ENCODE measurements around the gene TARM1.

TARM1 gene

GRCh38 chr19:54074851-54075250, 6.3 kb downstream of the TARM1 start:
- H2BK5ac ChIP-seq (ENCODE audit: low read depth, low read length, poor library complexity, severe bottlenecking), result no peak overlapping the region
- no peak overlapping the region for H2AK5ac ChIP-seq (ENCODE audit: low read length, severe bottlenecking)
- no peak overlapping the region for H3K4ac ChIP-seq (ENCODE audit: low read depth in 1 of 2, low read length in 2 of 2)
- no peak overlapping the region for H4K91ac ChIP-seq (ENCODE audit: low read length)
- H3K27me3 ChIP-seq (ENCODE audit: control insufficient read depth in 1 of 2, insufficient read depth in 1 of 2, low read length in 2 of 2), result no peaks in the 10 kb centered on the region
- no peak overlapping the region for H3K14ac ChIP-seq (ENCODE audit: low read length in 2 of 2)
- H3K4me2 ChIP-seq (ENCODE audit: low read length, poor library complexity, severe bottlenecking), result no peak overlapping the region
- no peak overlapping the region for H2BK12ac ChIP-seq (ENCODE audit: low read length in 2 of 2)
- no peak overlapping the region for H2AFZ ChIP-seq (ENCODE audit: low read depth, low read length)
- H2BK15ac ChIP-seq (ENCODE audit: low read depth, poor library complexity, severe bottlenecking), result no peak overlapping the region
- WGBS, result 91% methylated on average over 8 of the region's 9 CpGs
- no peak overlapping the region for H3K27ac ChIP-seq (ENCODE audit: low read length, poor library complexity, severe bottlenecking)
- no peaks in the 10 kb centered on the region for H3K9me3 ChIP-seq (ENCODE audit: control insufficient read depth, low read length)
- H3K18ac ChIP-seq (ENCODE audit: low read depth in 1 of 2, low read length in 2 of 2), result no peak overlapping the region
- H2BK120ac ChIP-seq (ENCODE audit: low read depth, low read length), result no peak overlapping the region
- H4K8ac ChIP-seq (ENCODE audit: low read length), result no peak overlapping the region
- no peaks in the 10 kb centered on the region for H3K79me1 ChIP-seq (replicated peaks; ENCODE audit: low read length, poor library complexity, severe bottlenecking)
- H3K4me3 ChIP-seq (ENCODE audit: insufficient read depth in 1 of 2, low read depth in 1 of 2, low read length in 2 of 2), result no peak overlapping the region
- no peak for DNase-seq
- no peaks in the 10 kb centered on the region for H3K36me3 ChIP-seq (ENCODE audit: control insufficient read depth in 1 of 2, insufficient read depth in 2 of 2, low read depth in 1 of 2, low read length in 2 of 2)
- no peak overlapping the region for H3K23ac ChIP-seq (ENCODE audit: low read length in 2 of 2)
- H3K9ac ChIP-seq (ENCODE audit: low read length), result no peak overlapping the region
- H3K4me1 ChIP-seq (ENCODE audit: control insufficient read depth, insufficient read depth, low read depth, low read length), result no peaks in the 10 kb centered on the region

- H3K9me3 ChIP-seq (ENCODE audit: control insufficient read depth, low read length), result peaks cover 8% of the 10 kb centered on the region
- no peak overlapping the region for H3K14ac ChIP-seq (ENCODE audit: low read length in 2 of 2)
- H3K4me1 ChIP-seq (ENCODE audit: control insufficient read depth, insufficient read depth, low read depth, low read length), result no peaks in the 10 kb centered on the region
- no peak overlapping the region for H3K4me2 ChIP-seq (ENCODE audit: low read length, poor library complexity, severe bottlenecking)
- no peaks in the 10 kb centered on the region for H3K27me3 ChIP-seq (ENCODE audit: control insufficient read depth in 1 of 2, insufficient read depth in 1 of 2, low read length in 2 of 2)
- H2BK5ac ChIP-seq (ENCODE audit: low read depth, low read length, poor library complexity, severe bottlenecking), result no peak overlapping the region
- no peak overlapping the region for H2BK12ac ChIP-seq (ENCODE audit: low read length in 2 of 2)
- no peaks in the 10 kb centered on the region for H3K36me3 ChIP-seq (ENCODE audit: control insufficient read depth in 1 of 2, insufficient read depth in 2 of 2, low read depth in 1 of 2, low read length in 2 of 2)
- no peak overlapping the region for H3K9ac ChIP-seq (ENCODE audit: low read length)
- no peak overlapping the region for H2AFZ ChIP-seq (ENCODE audit: low read depth, low read length)
- no peak overlapping the region for H3K4me3 ChIP-seq (ENCODE audit: insufficient read depth in 1 of 2, low read depth in 1 of 2, low read length in 2 of 2)
- H2BK120ac ChIP-seq (ENCODE audit: low read depth, low read length), result no peak overlapping the region
- no peak for DNase-seq
- no peak overlapping the region for H3K18ac ChIP-seq (ENCODE audit: low read depth in 1 of 2, low read length in 2 of 2)
- H4K8ac ChIP-seq (ENCODE audit: low read length), result no peak overlapping the region
- H3K27ac ChIP-seq (ENCODE audit: low read length, poor library complexity, severe bottlenecking), result no peak overlapping the region
- 85% methylated on average over 10 of the region's 10 CpGs for WGBS
- H4K91ac ChIP-seq (ENCODE audit: low read length), result no peak overlapping the region
- H3K23ac ChIP-seq (ENCODE audit: low read length in 2 of 2), result no peak overlapping the region
- no peak overlapping the region for H2BK15ac ChIP-seq (ENCODE audit: low read depth, poor library complexity, severe bottlenecking)
- no peaks in the 10 kb centered on the region for H3K79me1 ChIP-seq (replicated peaks; ENCODE audit: low read length, poor library complexity, severe bottlenecking)
- H3K4ac ChIP-seq (ENCODE audit: low read depth in 1 of 2, low read length in 2 of 2), result no peak overlapping the region
- no peak overlapping the region for H2AK5ac ChIP-seq (ENCODE audit: low read length, severe bottlenecking)
Observed at GRCh38 chr19:54073829-54074228, 7.3 kb downstream of the TARM1 start.

GRCh38 chr19:54069470-54069869, 11.7 kb downstream of the TARM1 start:
- Histone ChIP-seq H3K4me2 (ENCODE audit: low read length, poor library complexity, severe bottlenecking) (no peak overlapping the region), H3K79me1 (replicated peaks; ENCODE audit: low read length, poor library complexity, severe bottlenecking) (no peaks in the 10 kb centered on the region), H2BK5ac (ENCODE audit: low read depth, low read length, poor library complexity, severe bottlenecking) (no peak overlapping the region), H4K91ac (ENCODE audit: low read length) (no peak overlapping the region), H3K9me3 (ENCODE audit: control insufficient read depth, low read length) (peaks cover 8% of the 10 kb centered on the region), H2AFZ (ENCODE audit: low read depth, low read length) (no peak overlapping the region), H3K27me3 (ENCODE audit: control insufficient read depth in 1 of 2, insufficient read depth in 1 of 2, low read length in 2 of 2) (no peaks in the 10 kb centered on the region), H3K23ac (ENCODE audit: low read length in 2 of 2) (no peak overlapping the region), H3K27ac (ENCODE audit: low read length, poor library complexity, severe bottlenecking) (no peak overlapping the region), H3K36me3 (ENCODE audit: control insufficient read depth in 1 of 2, insufficient read depth in 2 of 2, low read depth in 1 of 2, low read length in 2 of 2) (no peaks in the 10 kb centered on the region), H2AK5ac (ENCODE audit: low read length, severe bottlenecking) (no peak overlapping the region), H3K4me3 (ENCODE audit: insufficient read depth in 1 of 2, low read depth in 1 of 2, low read length in 2 of 2) (no peak overlapping the region), H3K4me1 (ENCODE audit: control insufficient read depth, insufficient read depth, low read depth, low read length) (no peaks in the 10 kb centered on the region), H3K14ac (ENCODE audit: low read length in 2 of 2) (no peak overlapping the region), H2BK120ac (ENCODE audit: low read depth, low read length) (no peak overlapping the region), H3K18ac (ENCODE audit: low read depth in 1 of 2, low read length in 2 of 2) (no peak overlapping the region), H4K8ac (ENCODE audit: low read length) (no peak overlapping the region), H3K9ac (ENCODE audit: low read length) (no peak overlapping the region), H2BK15ac (ENCODE audit: low read depth, poor library complexity, severe bottlenecking) (no peak overlapping the region), H2BK12ac (ENCODE audit: low read length in 2 of 2) (no peak overlapping the region), H3K4ac (ENCODE audit: low read depth in 1 of 2, low read length in 2 of 2) (no peak overlapping the region)
- 57% methylated on average over 5 of the region's 5 CpGs for WGBS
- no peak for DNase-seq

GRCh38 chr19:54063350-54064116, 17.6 kb downstream of the TARM1 start, which contains the start of gene VSTM1:
Gene VSTM1 (minus strand): TSS chr19:54063897. CDS start chr19:54063777, 120 bp downstream.
- Histone ChIP-seq H2BK15ac (ENCODE audit: low read depth, poor library complexity, severe bottlenecking) (no peak within 1 kb of the TSS), H3K14ac (ENCODE audit: low read length in 2 of 2) (no peak within 1 kb of the TSS), H3K36me3 (ENCODE audit: control insufficient read depth in 1 of 2, insufficient read depth in 2 of 2, low read depth in 1 of 2, low read length in 2 of 2) (no peaks in the 10 kb centered on the region), H4K8ac (ENCODE audit: low read length) (no peak within 1 kb of the TSS), H3K79me1 (replicated peaks; ENCODE audit: low read length, poor library complexity, severe bottlenecking) (no peaks in the 10 kb centered on the region), H2BK5ac (ENCODE audit: low read depth, low read length, poor library complexity, severe bottlenecking) (no peak within 1 kb of the TSS), H3K9me3 (ENCODE audit: control insufficient read depth, low read length) (no peaks in the 10 kb centered on the region), H3K18ac (ENCODE audit: low read depth in 1 of 2, low read length in 2 of 2) (no peak within 1 kb of the TSS), H2BK120ac (ENCODE audit: low read depth, low read length) (no peak within 1 kb of the TSS), H2BK12ac (ENCODE audit: low read length in 2 of 2) (no peak within 1 kb of the TSS), H4K91ac (ENCODE audit: low read length) (no peak within 1 kb of the TSS), H3K4me2 (ENCODE audit: low read length, poor library complexity, severe bottlenecking) (no peak within 1 kb of the TSS), H3K23ac (ENCODE audit: low read length in 2 of 2) (no peak within 1 kb of the TSS), H2AK5ac (ENCODE audit: low read length, severe bottlenecking) (no peak within 1 kb of the TSS), H3K4me1 (ENCODE audit: control insufficient read depth, insufficient read depth, low read depth, low read length) (no peaks in the 10 kb centered on the region), H3K9ac (ENCODE audit: low read length) (no peak within 1 kb of the TSS), H2AFZ (ENCODE audit: low read depth, low read length) (no peak within 1 kb of the TSS), H3K4me3 (ENCODE audit: insufficient read depth in 1 of 2, low read depth in 1 of 2, low read length in 2 of 2) (no peak within 1 kb of the TSS), H3K27me3 (ENCODE audit: control insufficient read depth in 1 of 2, insufficient read depth in 1 of 2, low read length in 2 of 2) (peaks cover 0 to 3% of the 10 kb centered on the region in 2 experiments), H3K4ac (ENCODE audit: low read depth in 1 of 2, low read length in 2 of 2) (no peak within 1 kb of the TSS), H3K27ac (ENCODE audit: low read length, poor library complexity, severe bottlenecking) (no peak within 1 kb of the TSS)
- WGBS, result 94% methylated on average over 30 of the region's 34 CpGs
- no peak for DNase-seq
